Neural cell (in vitro differentiated cells): Measurements from ENCODE around the gene TIMM13. TPM values are rescaled to one million over a fixed set of nuclear protein-coding genes. Genes with fewer than 3 reads are reported as not detected.

Experiments used
- H2AFZ ChIP-seq: fragments of 200-600, 300-800 bp; sonication (generic), shearing (Covaris generic); 2 replicates; pipeline ENCODE4 v1.6.0; 2014; ENCODE audit warnings: low read depth, mild to moderate bottlenecking, antibody characterized with exemption, low read length, moderate library complexity
- H3F3A ChIP-seq: fragments of 200-600 bp; shearing (Covaris generic); 2 replicates; pipeline ENCODE4 v1.6.1; 2016; ENCODE audit warnings: mild to moderate bottlenecking, moderate library complexity, mixed read lengths, antibody characterized with exemption, low read length; ENCODE audit not compliant: insufficient read depth, poor library complexity, severe bottlenecking
- H3K27ac ChIP-seq: fragments of 200-600, 300-800 bp; sonication (generic), shearing (Covaris generic); 2 replicates; pipeline ENCODE4 v1.5.1; 2014; ENCODE audit warnings: mild to moderate bottlenecking, low read length, moderate library complexity
- H3K27me3 ChIP-seq: fragments of 300-800, 200-600 bp; sonication (generic), shearing (Covaris generic); 2 replicates; pipeline ENCODE4 v1.6.0; 2014; ENCODE audit warnings: mild to moderate bottlenecking, low read depth, low read length, moderate library complexity; ENCODE audit not compliant: insufficient read depth
- H3K36me3 ChIP-seq: fragments of 300-800, 200-600 bp; sonication (generic), shearing (Covaris generic); 2 replicates; pipeline ENCODE4 v1.5.1; 2014; ENCODE audit warnings: mild to moderate bottlenecking, antibody characterized with exemption, low read length, moderate library complexity; ENCODE audit not compliant: insufficient read depth
- H3K4me2 ChIP-seq: fragments of 300-800, 200-600 bp; sonication (generic), shearing (Covaris generic); 2 replicates; pipeline ENCODE4 v1.6.0; 2014; ENCODE audit warnings: mild to moderate bottlenecking, low read length
- H3K4me3 ChIP-seq: fragments of 300-800, 200-600 bp; sonication (generic), shearing (Covaris generic); 2 replicates; pipeline ENCODE4 v1.5.1; 2014; ENCODE audit warnings: mild to moderate bottlenecking, low read length, moderate library complexity
- H3K79me2 ChIP-seq: fragments of 200-600 bp; shearing (Covaris generic); replicated peaks from 2 replicates; pipeline ENCODE4 v1.6.0; 2014; ENCODE audit warnings: mild to moderate bottlenecking, low read length, moderate library complexity; ENCODE audit not compliant: insufficient read depth
- H3K9ac ChIP-seq: fragments of 300-800, 200-600 bp; sonication (generic), shearing (Covaris generic); 2 replicates; pipeline ENCODE4 v1.6.1; 2016; ENCODE audit warnings: mild to moderate bottlenecking, low read length, mixed read lengths
- H3K9me2 ChIP-seq: fragments of 200-600 bp; shearing (Covaris generic); 2 replicates; pipeline ENCODE4 v1.6.1; 2016; ENCODE audit warnings: mild to moderate bottlenecking, low read length, mixed read lengths; ENCODE audit not compliant: insufficient read depth
- H3K9me3 ChIP-seq: fragments of 200-600, 300-800 bp; sonication (generic), shearing (Covaris generic); 2 replicates; pipeline ENCODE4 v1.6.1; 2016; ENCODE audit warnings: mild to moderate bottlenecking, mixed run types, low read length, moderate library complexity, mixed read lengths
- H4K20me1 ChIP-seq: fragments of 200-600 bp; shearing (Covaris generic); 2 replicates; pipeline ENCODE4 v1.6.1; 2016; ENCODE audit warnings: mild to moderate bottlenecking, mixed run types; ENCODE audit not compliant: insufficient read depth
- CTCF ChIP-seq: fragments of 450-650 bp; IDR thresholded peaks from 2 replicates; pipeline ENCODE4 v1.5.1; 2014; ENCODE audit warnings: antibody characterized with exemption, mild to moderate bottlenecking, moderate library complexity; ENCODE audit not compliant: poor library complexity, severe bottlenecking
- EP300 ChIP-seq: fragments of 450-650 bp; conservative IDR thresholded peaks from 2 replicates; pipeline ENCODE4 v1.6.1; 2014; ENCODE audit warnings: antibody characterized with exemption, mild to moderate bottlenecking, moderate library complexity; ENCODE audit not compliant: poor library complexity, severe bottlenecking
- EZH2 ChIP-seq: fragments of 200-600, 300-800 bp; shearing (Covaris generic), sonication (generic); IDR thresholded peaks from 2 replicates; pipeline ENCODE4 v1.6.1; 2014; ENCODE audit warnings: antibody characterized with exemption, low read length, borderline replicate concordance, mild to moderate bottlenecking; ENCODE audit not compliant: insufficient read depth, poor library complexity, severe bottlenecking
- MXI1 ChIP-seq: fragments of 450-650 bp; conservative IDR thresholded peaks from 2 replicates; pipeline ENCODE4 v1.6.1; 2014; ENCODE audit warnings: antibody characterized with exemption, mild to moderate bottlenecking; ENCODE audit not compliant: poor library complexity, severe bottlenecking
- POLR2AphosphoS5 ChIP-seq: IDR thresholded peaks from 2 replicates; pipeline ENCODE4 v1.6.1; 2012
- RAD21 ChIP-seq: fragments of 450-650 bp; conservative IDR thresholded peaks from 2 replicates; pipeline ENCODE4 v1.6.1; 2014; ENCODE audit warnings: antibody characterized with exemption, mild to moderate bottlenecking, moderate library complexity
- REST ChIP-seq: IDR thresholded peaks from 2 replicates; pipeline ENCODE4 v1.6.1; 2012; ENCODE audit warnings: borderline replicate concordance
- SMC3 ChIP-seq: fragments of 450-650 bp; conservative IDR thresholded peaks from 2 replicates; pipeline ENCODE4 v1.6.1; 2014; ENCODE audit warnings: antibody characterized with exemption, mild to moderate bottlenecking, moderate library complexity; ENCODE audit not compliant: poor library complexity
- TAF1 ChIP-seq: IDR thresholded peaks from 2 replicates; pipeline ENCODE4 v1.6.1; 2012; ENCODE audit warnings: low read depth
- polyA plus RNA-seq: library from polyadenylated mRNA; depleted of rRNA; stranded (reverse); fragments of >200 nt; gene quantifications from 2 replicates; pipeline ENCODE4 v1.2.3, GENCODE V29; 2014

TIMM13 gene
- polyA plus RNA-seq, 1 donor from 2014 or later, result 73.0 TPM

- Histone ChIP-seq H4K20me1 (no peaks in the 10 kb centered on the region), H2AFZ (no peak overlapping the region), H3F3A (no peaks in the 10 kb centered on the region), H3K4me2 (no peak overlapping the region), H3K9me2 (no peaks in the 10 kb centered on the region), H3K36me3 (no peaks in the 10 kb centered on the region), H3K27ac (no peak overlapping the region), H3K9me3 (no peaks in the 10 kb centered on the region), H3K27me3 (peaks cover 19% of the 10 kb centered on the region), H3K79me2 (no peaks in the 10 kb centered on the region), H3K9ac (no peak overlapping the region), H3K4me3 (no peak overlapping the region)
- TF ChIP-seq CTCF, result no peak
- TF ChIP-seq MXI1, result no peak
- no peak for TF ChIP-seq POLR2AphosphoS5
- TF ChIP-seq EP300, result no peak
- no peak for TF ChIP-seq RAD21
These were observed 35.4 kb upstream of the TIMM13 start for GRCh38 chr19:2462635-2463421.

- peak overlapping the region; percentile 48 for H3K4me3 ChIP-seq
- no peak overlapping the region for H3K9ac ChIP-seq
- no peaks in the 10 kb centered on the region for H3F3A ChIP-seq
- no peak overlapping the region for H3K27ac ChIP-seq
- no peak overlapping the region for H2AFZ ChIP-seq
- H4K20me1 ChIP-seq, result no peaks in the 10 kb centered on the region
- TF ChIP-seq REST (no peak), EZH2 (no peak), TAF1 (no peak), SMC3 (no peak), MXI1 (no peak), POLR2AphosphoS5 (no peak), RAD21 (no peak), CTCF (no peak), EP300 (no peak)
- H3K9me3 ChIP-seq, result no peaks in the 10 kb centered on the region
- peaks cover 19% of the 10 kb centered on the region for H3K27me3 ChIP-seq
- no peaks in the 10 kb centered on the region for H3K9me2 ChIP-seq
- no peak overlapping the region for H3K4me2 ChIP-seq
- no peaks in the 10 kb centered on the region for H3K79me2 ChIP-seq
- H3K36me3 ChIP-seq, result no peaks in the 10 kb centered on the region
These were observed 34.6 kb upstream of the TIMM13 start for GRCh38 chr19:2461751-2462634.
